Endothelial cell of umbilical vein (primary cell): ENCODE measurements around the gene NAV3. TPM values are rescaled to one million over a fixed set of nuclear protein-coding genes. Genes with fewer than 3 reads are reported as not detected.

Source experiments
- BruUV-seq: library from RNA; stranded (reverse); fragments of 400-500 nt; replicated peaks from 2 replicates; lab custom pipeline; 2021; lab: Mats Ljungman, UMichigan
- CTCF ChIA-PET: fragments of 300-600, 350-600 bp; sonication (Branson Sonifier 250); formaldehyde crosslinking; loops from one replicate; lab custom pipeline; 2021; ENCODE audit warnings: antibody characterized with exemption, inconsistent platforms; lab: Charles Lee
- POLR2A ChIA-PET: fragments of 300-600, 350-600 bp; sonication (Branson Sonifier 250); formaldehyde crosslinking; loops from one replicate; lab custom pipeline; 2021; ENCODE audit warnings: antibody characterized with exemption, inconsistent platforms; lab: Charles Lee
- DNase-seq: peaks from one replicate; pipeline ENCODE4 v3.0.0-alpha.2; 2011; ENCODE audit warnings: low read depth, low spot score
- FAIRE-seq: peaks from 2 replicates; lab custom pipeline; 2011; peaks lifted over from hg19 to GRCh38; lab: Jason Lieb, UNC
- H2AFZ ChIP-seq: 2 replicates; pipeline ENCODE4 v1.6.0; 2012; ENCODE audit warnings: low read depth, low read length, control low read depth, inconsistent platforms
- H3K27ac ChIP-seq: 2 replicates; pipeline ENCODE4 v1.5.1; 2011; ENCODE audit warnings: low read depth, mild to moderate bottlenecking, control low read depth, low read length, moderate library complexity; ENCODE audit not compliant: insufficient read depth
- H3K27me3 ChIP-seq, 2 experiments: 2 replicates each; pipeline versions ENCODE4 v1.6.0 to v1.6.1; 2011; ENCODE audit warnings: low read length in 2 of 2, mixed read lengths in 1 of 2; ENCODE audit not compliant: control insufficient read depth in 2 of 2, insufficient read depth in 2 of 2
- H3K36me3 ChIP-seq, 2 experiments: 2 replicates in 1 of 2; 3 replicates in 1 of 2; pipeline ENCODE4 v1.5.1; 2011; ENCODE audit warnings: low read length in 2 of 2, mild to moderate bottlenecking in 1 of 2, moderate library complexity in 1 of 2; ENCODE audit not compliant: control insufficient read depth in 2 of 2, insufficient read depth in 2 of 2; ENCODE audit errors: extremely low read depth in 1 of 2
- H3K4me1 ChIP-seq: 3 replicates; pipeline ENCODE4 v1.5.1; 2011; ENCODE audit warnings: mild to moderate bottlenecking, low read length; ENCODE audit not compliant: control insufficient read depth, insufficient read depth; ENCODE audit errors: extremely low read depth
- H3K4me2 ChIP-seq: 2 replicates; pipeline ENCODE4 v1.6.1; 2011; ENCODE audit warnings: low read length, control low read depth, mixed read lengths; ENCODE audit not compliant: insufficient read depth
- H3K4me3 ChIP-seq, 3 experiments: fragments of 200-600 bp in 1 of 3; sonication (generic), shearing (Covaris generic) in 1 of 3; replicated peaks in 1 of 3; 2 replicates each; pipeline ENCODE4 v1.5.1; 2011 to 2016; ENCODE audit warnings: control low read depth in 3 of 3, low read length in 3 of 3, mild to moderate bottlenecking in 2 of 3, inconsistent platforms in 1 of 3, low read depth in 1 of 3, moderate library complexity in 1 of 3; ENCODE audit not compliant: insufficient read depth in 1 of 3
- H3K79me2 ChIP-seq: 2 replicates; pipeline ENCODE4 v1.6.0; 2012; ENCODE audit warnings: low read length, inconsistent platforms; ENCODE audit not compliant: control insufficient read depth, insufficient read depth
- H3K9ac ChIP-seq: replicated peaks from 2 replicates; pipeline ENCODE3; 2011; ENCODE audit warnings: low read length, control low read depth; ENCODE audit not compliant: insufficient read depth; ENCODE audit errors: extremely low read depth
- H3K9me1 ChIP-seq: replicated peaks from 3 replicates; pipeline ENCODE4 v1.6.0; 2011; ENCODE audit warnings: mild to moderate bottlenecking, low read length; ENCODE audit not compliant: control insufficient read depth, insufficient read depth; ENCODE audit errors: extremely low read depth
- H3K9me3 ChIP-seq: replicated peaks from 2 replicates; pipeline ENCODE4 v1.5.1; 2012; ENCODE audit warnings: low read length, inconsistent platforms; ENCODE audit not compliant: control insufficient read depth, insufficient read depth
- H4K20me1 ChIP-seq: replicated peaks from 2 replicates; pipeline ENCODE3; 2011; ENCODE audit warnings: mild to moderate bottlenecking, low read length; ENCODE audit not compliant: control insufficient read depth, insufficient read depth; ENCODE audit errors: extremely low read depth
- EZH2 ChIP-seq: IDR thresholded peaks from 2 replicates; pipeline ENCODE4 v1.6.1; 2012; ENCODE audit warnings: borderline replicate concordance, low read depth, mild to moderate bottlenecking, moderate library complexity, low read length, inconsistent platforms; ENCODE audit not compliant: severe bottlenecking
- FOS ChIP-seq: IDR thresholded peaks from 2 replicates; pipeline ENCODE4 v1.6.1; 2011; ENCODE audit warnings: mild to moderate bottlenecking, low read length, moderate library complexity, borderline replicate concordance; ENCODE audit not compliant: insufficient read depth
- GATA2 ChIP-seq: IDR thresholded peaks from 2 replicates; pipeline ENCODE4 v1.7.0; 2011; ENCODE audit warnings: low read depth, mild to moderate bottlenecking, moderate library complexity, mixed read lengths, low read length; ENCODE audit not compliant: insufficient read length, insufficient read depth
- JUN ChIP-seq: IDR thresholded peaks from 2 replicates; pipeline ENCODE4 v1.6.1; 2011; ENCODE audit warnings: borderline replicate concordance, low read depth; ENCODE audit not compliant: insufficient read length, insufficient read depth
- MAX ChIP-seq: IDR thresholded peaks from 2 replicates; pipeline ENCODE4 v1.6.1; 2011; ENCODE audit not compliant: insufficient read depth, insufficient read length
- MYC ChIP-seq: IDR thresholded peaks from one replicate; pipeline ENCODE4 v1.6.1; 2011; ENCODE audit warnings: mild to moderate bottlenecking, low read depth, low read length
- POLR2A ChIP-seq: IDR thresholded peaks from 2 replicates; pipeline ENCODE4 v1.6.1; 2012; ENCODE audit warnings: low read depth, mild to moderate bottlenecking, control low read depth, low read length
- POLR2AphosphoS5 ChIP-seq: IDR thresholded peaks from 2 replicates; pipeline ENCODE4 v1.6.1; 2012; ENCODE audit warnings: low read depth, mild to moderate bottlenecking, control low read depth, low read length, moderate library complexity; ENCODE audit not compliant: insufficient read depth
- dilution Hi-C: fragments of 300-500 bp; cut with MboI; formaldehyde crosslinking; loops from one replicate; pipeline ENCODE4 v1.15.0; 2019; ENCODE audit warnings: low sequenced_read_pairs; ENCODE audit not compliant: extremely low pct_ligation_motif_present
- intact Hi-C: fragments of 100-400 bp; cut with micrococcal nuclease; formaldehyde crosslinking; loops from one replicate; pipeline ENCODE4 v1.10.0; 2022
- polyA plus RNA-seq, 4 experiments: library from polyadenylated mRNA; depleted of rRNA in 3 of 4; stranded (reverse) in 3 of 4; unstranded in 1 of 4; fragments of >200 nt; gene quantifications; 2 replicates each; pipeline versions ENCODE4 v1.2.1 to v1.2.3, GENCODE V29; 2011 to 2012; ENCODE audit warnings: missing spikeins in 1 of 4
- total RNA-seq: library from RNA; stranded (reverse); gene quantifications from 2 replicates; pipeline ENCODE4 v1.2.3, GENCODE V29; 2021
- TF ChIP-seq, protein P1 (sequence below), 2 donors: IDR thresholded peaks; 1 replicate in 1 of 2; 2 replicates in 1 of 2; pipeline ENCODE4 v1.5.1; 2011; ENCODE audit warnings: low read length in 2 of 2, mild to moderate bottlenecking in 2 of 2, moderate library complexity in 2 of 2, control low read depth in 1 of 2, inconsistent platforms in 1 of 2, low read depth in 1 of 2; ENCODE audit not compliant: insufficient read depth in 1 of 2; ENCODE audit errors: extremely low read depth in 1 of 2

The NAV3 gene
- total and polyA plus RNA-seq, 2 donors (not counting 3 experiments of a cell fraction or from before 2014, with no cell fraction given) = 6.7 to 40.1 TPM

DNA sequence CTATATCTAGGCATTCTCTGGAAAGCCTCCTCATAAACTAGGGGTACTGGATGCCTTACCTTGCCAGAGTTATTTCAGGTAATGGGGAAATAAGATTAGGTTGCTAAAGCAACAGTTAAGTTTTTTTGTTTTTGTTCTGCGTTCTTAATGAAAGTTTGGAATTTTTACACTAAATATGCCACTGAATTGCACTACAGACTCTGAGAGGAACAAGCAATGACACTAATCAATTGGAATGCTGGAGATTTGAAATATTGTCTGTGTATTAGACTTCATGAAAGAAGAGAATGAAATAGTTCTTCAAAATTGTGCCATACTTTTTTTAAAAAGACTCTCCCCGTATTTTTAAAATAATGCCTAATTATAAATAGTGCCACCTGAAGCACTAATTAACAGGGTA, 287.8 kb downstream of the NAV3 start:
- no TSS peak for BruUV-seq
- no peaks in the 10 kb centered on the region for H3K9me1 ChIP-seq
- no peak for DNase-seq
- H4K20me1 ChIP-seq = no peaks in the 10 kb centered on the region
- intact Hi-C loops = no loop called here
- ChIA-PET POLR2A (no interaction called here), CTCF (interaction anchor here (0.8 to 1.9 kb wide), 4 partner anchors 119 to 178 kb away, joined by 3 to 16 read pairs (median 4); no protein-coding TSS in a partner anchor)
- no peaks in the 10 kb centered on the region for H3K9me3 ChIP-seq
- no peak overlapping the region for H2AFZ ChIP-seq
- H3K9ac ChIP-seq = no peak overlapping the region
- H3K36me3 ChIP-seq = peaks cover 0 to 9% of the 10 kb centered on the region in 2 experiments
- dilution Hi-C loops = no loop called here
- no peaks in the 10 kb centered on the region for H3K27me3 ChIP-seq
- no peak overlapping the region for H3K4me2 ChIP-seq
- no peak for FAIRE-seq
- H3K4me3 ChIP-seq = no peak overlapping the region
- H3K27ac ChIP-seq = no peak overlapping the region
- TF ChIP-seq, protein P1, sequence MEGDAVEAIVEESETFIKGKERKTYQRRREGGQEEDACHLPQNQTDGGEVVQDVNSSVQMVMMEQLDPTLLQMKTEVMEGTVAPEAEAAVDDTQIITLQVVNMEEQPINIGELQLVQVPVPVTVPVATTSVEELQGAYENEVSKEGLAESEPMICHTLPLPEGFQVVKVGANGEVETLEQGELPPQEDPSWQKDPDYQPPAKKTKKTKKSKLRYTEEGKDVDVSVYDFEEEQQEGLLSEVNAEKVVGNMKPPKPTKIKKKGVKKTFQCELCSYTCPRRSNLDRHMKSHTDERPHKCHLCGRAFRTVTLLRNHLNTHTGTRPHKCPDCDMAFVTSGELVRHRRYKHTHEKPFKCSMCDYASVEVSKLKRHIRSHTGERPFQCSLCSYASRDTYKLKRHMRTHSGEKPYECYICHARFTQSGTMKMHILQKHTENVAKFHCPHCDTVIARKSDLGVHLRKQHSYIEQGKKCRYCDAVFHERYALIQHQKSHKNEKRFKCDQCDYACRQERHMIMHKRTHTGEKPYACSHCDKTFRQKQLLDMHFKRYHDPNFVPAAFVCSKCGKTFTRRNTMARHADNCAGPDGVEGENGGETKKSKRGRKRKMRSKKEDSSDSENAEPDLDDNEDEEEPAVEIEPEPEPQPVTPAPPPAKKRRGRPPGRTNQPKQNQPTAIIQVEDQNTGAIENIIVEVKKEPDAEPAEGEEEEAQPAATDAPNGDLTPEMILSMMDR (IDR thresholded peaks at IDR 0.05; ENCODE audit: extremely low read depth in 1 of 2, insufficient read depth in 1 of 2, low read depth in 1 of 2, low read length in 2 of 2) = no peak
- TF ChIP-seq MYC (no peak), POLR2AphosphoS5 (no peak), POLR2A (no peak), GATA2 (no peak)
- no peaks in the 10 kb centered on the region for H3K4me1 ChIP-seq
- H3K79me2 ChIP-seq = peaks cover 3% of the 10 kb centered on the region

DNA sequence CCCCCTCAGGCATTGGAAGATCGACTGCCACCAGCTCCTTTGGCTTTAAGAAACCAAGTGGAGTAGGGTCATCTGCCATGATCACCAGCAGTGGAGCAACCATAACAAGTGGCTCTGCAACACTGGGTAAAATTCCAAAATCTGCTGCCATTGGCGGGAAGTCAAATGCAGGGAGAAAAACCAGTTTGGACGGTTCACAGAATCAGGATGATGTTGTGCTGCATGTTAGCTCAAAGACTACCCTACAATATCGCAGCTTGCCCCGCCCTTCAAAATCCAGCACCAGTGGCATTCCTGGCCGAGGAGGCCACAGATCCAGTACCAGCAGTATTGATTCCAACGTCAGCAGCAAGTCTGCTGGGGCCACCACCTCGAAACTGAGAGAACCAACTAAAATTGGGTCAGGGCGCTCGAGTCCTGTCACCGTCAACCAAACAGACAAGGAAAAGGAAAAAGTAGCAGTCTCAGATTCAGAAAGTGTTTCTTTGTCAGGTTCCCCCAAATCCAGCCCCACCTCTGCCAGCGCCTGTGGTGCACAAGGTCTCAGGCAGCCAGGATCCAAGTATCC, 288.7 kb downstream of the NAV3 start:
- Histone ChIP-seq H3K4me2 (no peak overlapping the region), H3K27ac (no peak overlapping the region), H3K27me3 (no peaks in the 10 kb centered on the region), H4K20me1 (no peaks in the 10 kb centered on the region), H3K4me3 (no peak overlapping the region), H3K9ac (no peak overlapping the region), H3K36me3 (peaks cover 0 to 9% of the 10 kb centered on the region in 2 experiments), H3K9me3 (no peaks in the 10 kb centered on the region), H2AFZ (no peak overlapping the region), H3K4me1 (no peaks in the 10 kb centered on the region), H3K79me2 (peaks cover 4% of the 10 kb centered on the region), H3K9me1 (no peaks in the 10 kb centered on the region)
- POLR2A ChIA-PET = no interaction called here
- FAIRE-seq (no peak), DNase-seq (no peak)
- dilution Hi-C loops = no loop called here
- BruUV-seq = no TSS peak
- TF ChIP-seq GATA2 (no peak), FOS (no peak), POLR2AphosphoS5 (no peak), JUN (no peak), MYC (no peak), MAX (no peak), EZH2 (no peak), POLR2A (no peak)
- TF ChIP-seq, protein P1 (IDR thresholded peaks at IDR 0.05; ENCODE audit: extremely low read depth in 1 of 2, insufficient read depth in 1 of 2, low read depth in 1 of 2, low read length in 2 of 2) = no peak
- intact Hi-C loops = no loop called here
- CTCF ChIA-PET = interaction anchor here (0.7 to 1.9 kb wide), 7 partner anchors 29 to 194 kb away, joined by 3 to 16 read pairs (median 4); no protein-coding TSS in a partner anchor
